Esophagus squamous epithelium (tissue), 5 donors: Measurements from ENCODE around the gene TTBK2. TPM values are rescaled to one million over a fixed set of nuclear protein-coding genes. Genes with fewer than 3 reads are reported as not detected.

Experiments
- DNase-seq: peaks from one replicate; lab custom pipeline; 2025; lab: John Stamatoyannopoulos, UW
- H3K27ac ChIP-seq, 4 donors: fragments of 200-600 bp; sonication (generic); one replicate each; pipeline ENCODE4 v1.5.1; 2016 to 2019; ENCODE audit warnings: mild to moderate bottlenecking in 1 of 4
- H3K27me3 ChIP-seq, 4 donors: fragments of 200-600 bp; sonication (generic); 1 replicate in 3 of 4; 2 replicates in 1 of 4; pipeline versions ENCODE4 v1.5.1 to v1.6.0; 2017 to 2021; ENCODE audit warnings: antibody characterized with exemption in 1 of 4
- H3K36me3 ChIP-seq, 3 donors: fragments of 200-600 bp; sonication (generic); one replicate each; pipeline ENCODE4 v1.5.1; 2016 to 2019
- H3K4me1 ChIP-seq, 3 donors: fragments of 200-600 bp; sonication (generic); one replicate each; pipeline ENCODE4 v1.5.1; 2017 to 2019
- H3K4me3 ChIP-seq, 4 donors: fragments of 200-600 bp; sonication (generic); 1 replicate in 3 of 4; 2 replicates in 1 of 4; pipeline ENCODE4 v1.5.1; 2016 to 2019; ENCODE audit warnings: mild to moderate bottlenecking in 2 of 4, moderate library complexity in 1 of 4
- H3K9me3 ChIP-seq, 3 donors: fragments of 200-600 bp; sonication (generic); one replicate each; pipeline ENCODE4 v1.5.1; 2016 to 2019
- CTCF ChIP-seq, 6 experiments: fragments of 450-650 bp in 4 of 6; fragments of 200-600 bp in 2 of 6; sonication (generic) in 2 of 6; IDR thresholded peaks; one replicate each; pipeline ENCODE4 v1.5.1; 2016 to 2019; ENCODE audit warnings: antibody characterized with exemption in 6 of 6, mild to moderate bottlenecking in 4 of 6, moderate library complexity in 4 of 6
- POLR2A ChIP-seq, 4 donors: fragments of 450-650 bp; IDR thresholded peaks; one replicate each; pipeline ENCODE4 v1.6.1; 2017; ENCODE audit warnings: antibody characterized with exemption in 4 of 4, mild to moderate bottlenecking in 4 of 4, moderate library complexity in 3 of 4
- WGBS, 2 donors: methylation state at CpG; one replicate each; pipeline ENCODE4 v1.1.5; 2018; 5-methylcytosine and 5-hydroxymethylcytosine counted together
- intact Hi-C: fragments of 100-400 bp; cut with DNase I; formaldehyde crosslinking; loops from one replicate; pipeline ENCODE4 v1.15.0; 2022
- total RNA-seq, 4 donors: library from RNA; depleted of rRNA; stranded (reverse); fragments of >200 nt; gene quantifications; one replicate each; pipeline ENCODE4 v1.1.0, GENCODE V29; 2016
- donor health status: DM: yes; HTN: yes; CAD: no.

Gene TTBK2
- total RNA-seq, 4 donors from 2014 or later, result 5.8 to 11.8 (median 6.8) TPM

- Histone ChIP-seq H3K27me3 (no peaks in the 10 kb centered on the region), H3K27ac (no peak overlapping the region), H3K4me1 (no peaks in the 10 kb centered on the region), H3K9me3 (no peaks in the 10 kb centered on the region), H3K4me3 (no peak overlapping the region), H3K36me3 (peaks cover 0 to 41% (median 0%) of the 10 kb centered on the region in 3 donors)
- intact Hi-C loops, result no loop called here
- 95 to 96% methylated on average over 5 of the region's 5 CpGs for WGBS, 2 donors
- TF ChIP-seq CTCF (IDR thresholded peaks at IDR 0.05) (no peak), POLR2A (IDR thresholded peaks at IDR 0.05) (no peak)
- no peak for DNase-seq
Observed at GRCh38 chr15:42805266-42805665, 115.3 kb downstream of the TTBK2 start.

- Histone ChIP-seq H3K9me3 (no peaks in the 10 kb centered on the region), H3K36me3 (peaks cover 0 to 35% (median 0%) of the 10 kb centered on the region in 3 donors), H3K27ac (no peak overlapping the region), H3K27me3 (no peaks in the 10 kb centered on the region), H3K4me1 (no peaks in the 10 kb centered on the region), H3K4me3 (no peak overlapping the region)
- intact Hi-C loops, result no loop called here
- TF ChIP-seq POLR2A (IDR thresholded peaks at IDR 0.05) (no peak), CTCF (IDR thresholded peaks at IDR 0.05) (no peak)
- 66 to 77% methylated on average over 3 of the region's 3 CpGs for WGBS, 2 donors
- DNase-seq, result no peak
Observed at GRCh38 chr15:42804739-42805138, 115.8 kb downstream of the TTBK2 start.

- H3K36me3 ChIP-seq, result peaks cover 0 to 31% (median 0%) of the 10 kb centered on the region in 3 donors
- no peak overlapping the region for H3K4me3 ChIP-seq
- H3K4me1 ChIP-seq, result no peaks in the 10 kb centered on the region
- intact Hi-C loops, result no loop called here
- no peaks in the 10 kb centered on the region for H3K9me3 ChIP-seq
- H3K27me3 ChIP-seq, result no peaks in the 10 kb centered on the region
- DNase-seq, result no peak
- WGBS, 2 donors, result 95 to 98% methylated on average over 4 of the region's 4 CpGs
- no peak overlapping the region for H3K27ac ChIP-seq
- no peak for TF ChIP-seq POLR2A (IDR thresholded peaks at IDR 0.05)
- no peak for TF ChIP-seq CTCF (IDR thresholded peaks at IDR 0.05)
Observed at GRCh38 chr15:42803436-42803835, 117.1 kb downstream of the TTBK2 start.

GRCh38 chr15:42802168-42802567 is 118.4 kb downstream of the TTBK2 start:
- 91 to 96% methylated on average over 4 to 5 of the region's 8 CpGs for WGBS, 2 donors
- DNase-seq, result no peak

More at GRCh38 chr15:42802168-42802567, 118.4 kb downstream of the TTBK2 start:
- Histone ChIP-seq H3K9me3 (no peaks in the 10 kb centered on the region), H3K27ac (no peak overlapping the region), H3K4me3 (no peak overlapping the region), H3K27me3 (no peaks in the 10 kb centered on the region), H3K36me3 (peaks cover 0 to 31% (median 0%) of the 10 kb centered on the region in 3 donors), H3K4me1 (no peaks in the 10 kb centered on the region)
- intact Hi-C loops, result no loop called here
- TF ChIP-seq POLR2A (IDR thresholded peaks at IDR 0.05) (no peak), CTCF (IDR thresholded peaks at IDR 0.05) (no peak)
